H1 (cell line): ENCODE measurements around the gene LRRC49. TPM values are rescaled to one million over a fixed set of nuclear protein-coding genes. Genes with fewer than 3 reads are reported as not detected.

Experiments used
- FOSL1 ChIP-seq: IDR thresholded peaks from 2 replicates; pipeline ENCODE4 v1.6.1; 2011; ENCODE audit warnings: mild to moderate bottlenecking, low read depth, low read length, moderate library complexity; ENCODE audit not compliant: insufficient read depth
- KDM5A ChIP-seq: fragments of 200-600 bp; IDR thresholded peaks from 2 replicates; pipeline ENCODE4 v1.7.1; 2012; ENCODE audit warnings: mild to moderate bottlenecking, low read length, inconsistent platforms, mixed read lengths
- RAD21 ChIP-seq, 2 experiments: IDR thresholded peaks in 1 of 2; conservative IDR thresholded peaks in 1 of 2; 2 replicates each; pipeline ENCODE4 v1.6.1; 2011; ENCODE audit warnings: low read depth in 2 of 2, low read length in 2 of 2, improper control_type of control experiment in 1 of 2, inconsistent platforms in 1 of 2, mild to moderate bottlenecking in 1 of 2, moderate library complexity in 1 of 2
- RFX5 ChIP-seq: IDR thresholded peaks from 2 replicates; pipeline ENCODE4 v1.6.1; 2011; ENCODE audit warnings: low read depth, low read length, improper control_type of control experiment, borderline replicate concordance
- SIX5 ChIP-seq: IDR thresholded peaks from 2 replicates; pipeline ENCODE4 v1.6.1; 2011; ENCODE audit warnings: mild to moderate bottlenecking, low read depth, low read length
- SP1 ChIP-seq: IDR thresholded peaks from 2 replicates; pipeline ENCODE4 v1.6.1; 2011; ENCODE audit warnings: low read depth, low read length
- TAF1 ChIP-seq: IDR thresholded peaks from 2 replicates; pipeline ENCODE4 v1.6.1; 2011; ENCODE audit warnings: mild to moderate bottlenecking, low read depth, low read length
- TCF12 ChIP-seq: IDR thresholded peaks from 2 replicates; pipeline ENCODE4 v1.6.1; 2011; ENCODE audit warnings: low read depth, mild to moderate bottlenecking, low read length
- polyA plus RNA-seq, 7 experiments: library from polyadenylated mRNA; depleted of rRNA in 3 of 7; stranded (reverse) in 5 of 7; unstranded in 2 of 7; fragments of >200 nt in 5 of 7; fragments of 200-250 nt in 2 of 7; gene quantifications; 1 replicate in 5 of 7; 2 replicates in 1 of 7; 4 replicates in 1 of 7; pipeline versions ENCODE4 v1.2.1 to v1.2.3, GENCODE V29; 2011 to 2013; ENCODE audit warnings: missing spikeins in 2 of 7, mixed read lengths in 2 of 7
- total RNA-seq: library from RNA; stranded (reverse); fragmentation: NEBNext Ultra II Directional; extraction: Animal tissue kit (Norgen Biotek cat#: 25700); gene quantifications from 2 replicates; pipeline ENCODE4 v1.2.1, GENCODE V29; 2021

LRRC49 gene
- total and polyA plus RNA-seq, 2 of the 8 experiments (the other 6 are each of a cell fraction or from before 2014, with no cell fraction given) = 5.0 to 10.4 TPM

DNA sequence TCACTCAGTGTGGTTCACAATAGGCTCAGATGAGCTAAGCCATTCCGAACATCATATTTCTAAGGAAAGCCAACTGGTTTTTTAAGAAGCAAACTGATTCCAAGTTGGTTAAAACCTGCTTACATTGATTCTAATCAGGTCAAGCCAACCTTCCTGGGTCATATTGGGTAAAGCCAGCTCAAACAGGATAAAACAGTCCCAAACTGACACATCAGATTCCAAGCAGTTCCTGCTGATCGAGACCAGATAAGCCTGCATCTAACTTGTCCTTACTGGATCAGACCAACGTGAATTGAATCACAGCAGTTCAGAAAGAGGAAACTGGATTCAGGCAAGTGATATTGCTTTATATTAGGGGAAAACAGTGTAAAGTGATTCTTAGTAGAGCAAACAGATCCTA, 204.1 kb downstream of the LRRC49 start (continued):
- TF ChIP-seq RAD21 (IDR thresholded peaks at IDR 0.05 in 1 of 2, conservative IDR thresholded peaks at IDR 0.05 in 1 of 2; ENCODE audit: low read depth in 2 of 2, low read length in 2 of 2) = no peak
- no peak for TF ChIP-seq TAF1
- no peak for TF ChIP-seq SIX5
- no peak for TF ChIP-seq RFX5
- TF ChIP-seq FOSL1 = no peak
- TF ChIP-seq SP1 = no peak
- TF ChIP-seq TCF12 = no peak
- no peak for TF ChIP-seq KDM5A
